HK-2 (cell line): ENCODE data around the gene RBM17.
"Not testable (repeated sequence)": the region's sequence is repeated elsewhere in the genome, so short reads cannot be mapped to it uniquely, and the experiment has no call there.

ENCODE experiments used
- DNase-seq: peaks from one replicate; pipeline ENCODE4 v3.0.0-alpha.2; 2018; ENCODE audit not compliant: unreplicated experiment

RBM17 gene

GRCh38 chr10:6056411-6057135 is 32.3 kb upstream of the RBM17 start:
- DNase-seq, result no peak

GRCh38 chr10:6058682-6059475 is 30.0 kb upstream of the RBM17 start:
- DNase-seq, result no peak

- DNase-seq, result no peak
These were observed 29.3 kb upstream of the RBM17 start for GRCh38 chr10:6059506-6059905.

- DNase-seq, result no peak
These were observed 27.8 kb upstream of the RBM17 start for GRCh38 chr10:6061056-6061455.

- DNase-seq, result no peak
These were observed 26.6 kb upstream of the RBM17 start, which contains the start of gene IL2RA for GRCh38 chr10:6062101-6062771. Gene IL2RA, minus strand, starts transcription at chr10:6062367. Its CDS starts 216 bp downstream, at chr10:6062151.

- no peak for DNase-seq
These were observed 24.7 kb upstream of the RBM17 start for GRCh38 chr10:6064119-6064518.

GRCh38 chr10:6064726-6065125 is 24.1 kb upstream of the RBM17 start:
- DNase-seq, result not testable (repeated sequence)

GRCh38 chr10:6065406-6065805 is 23.4 kb upstream of the RBM17 start:
- DNase-seq, result no peak

GRCh38 chr10:6065835-6066234 is 23.0 kb upstream of the RBM17 start:
- no peak for DNase-seq

- no peak for DNase-seq
These were observed 21.4 kb upstream of the RBM17 start for GRCh38 chr10:6067457-6067856.

- DNase-seq, result no peak
These were observed 20.8 kb upstream of the RBM17 start for GRCh38 chr10:6068006-6068405.

- DNase-seq, result no peak
These were observed 20.4 kb upstream of the RBM17 start for GRCh38 chr10:6068422-6068821.

- no peak for DNase-seq
These were observed 19.5 kb upstream of the RBM17 start for GRCh38 chr10:6069081-6069931.

GRCh38 chr10:6070660-6071059 is 18.2 kb upstream of the RBM17 start:
- DNase-seq, result no peak

- DNase-seq, result no peak
These were observed 17.4 kb upstream of the RBM17 start for GRCh38 chr10:6071181-6072175.

GRCh38 chr10:6072215-6072934 is 16.5 kb upstream of the RBM17 start:
- no peak for DNase-seq

- DNase-seq, result no peak
These were observed 14.1 kb upstream of the RBM17 start for GRCh38 chr10:6074489-6075301.

GRCh38 chr10:6077071-6077675 is 11.7 kb upstream of the RBM17 start:
- DNase-seq, result no peak
